SK-N-SH (cell line): Measurements from ENCODE around the gene LAMA4. TPM values are rescaled to one million over a fixed set of nuclear protein-coding genes. Genes with fewer than 3 reads are reported as not detected.
A peak's percentile ranks its signal among the peaks of the same experiment; 100 is the strongest.

Experiments
- CTCF ChIA-PET: fragments of 300-600, 350-600 bp; formaldehyde crosslinking; extraction: SDS; loops from one replicate; lab custom pipeline; 2021; lab: Yijun Ruan, JAX
- POLR2A ChIA-PET: fragments of 350-600 bp; sonication (Branson Sonifier 250); formaldehyde crosslinking; extraction: SDS; loops from one replicate; lab custom pipeline; 2020; ENCODE audit warnings: antibody characterized with exemption, inconsistent platforms; lab: Yijun Ruan, JAX
- DNase-seq: peaks from one replicate; pipeline ENCODE4 v3.0.0; 2012
- H2AFZ ChIP-seq: fragments of 200-600 bp; sonication (generic); 2 replicates; pipeline ENCODE4 v1.8.1; 2016; ENCODE audit warnings: antibody characterized with exemption, mild to moderate bottlenecking, low read depth
- H3F3A ChIP-seq: fragments of 200-600 bp; sonication (generic); replicated peaks from 2 replicates; pipeline ENCODE3; 2016; ENCODE audit warnings: antibody characterized with exemption, mild to moderate bottlenecking; ENCODE audit not compliant: insufficient read depth
- H3K27ac ChIP-seq, 2 experiments: fragments of 200-500 bp in 1 of 2; fragments of 200-600 bp in 1 of 2; sonication (Bioruptor generic) in 1 of 2; sonication (generic), shearing (Covaris generic) in 1 of 2; 2 replicates each; pipeline versions ENCODE4 v1.5.1 to v1.6.1; 2014 to 2016; ENCODE audit warnings: low read depth in 2 of 2, inconsistent platforms in 1 of 2, low read length in 1 of 2, mild to moderate bottlenecking in 1 of 2, mixed read lengths in 1 of 2
- H3K27me3 ChIP-seq: fragments of 200-600 bp; sonication (generic), shearing (Covaris generic); 2 replicates; pipeline ENCODE4 v1.6.1; 2016; ENCODE audit warnings: mixed run types; ENCODE audit not compliant: insufficient read depth
- H3K36me3 ChIP-seq, 2 experiments: fragments of 200-500 bp in 1 of 2; fragments of 200-600 bp in 1 of 2; sonication (Bioruptor generic) in 1 of 2; sonication (generic) in 1 of 2; replicated peaks in 1 of 2; 2 replicates each; pipeline versions ENCODE3 to v1.5.1; 2014 to 2016; ENCODE audit warnings: low read length in 1 of 2, mild to moderate bottlenecking in 1 of 2; ENCODE audit not compliant: insufficient read depth in 2 of 2, control insufficient read depth in 1 of 2
- H3K4me1 ChIP-seq, 2 experiments: fragments of 200-500 bp in 1 of 2; fragments of 200-600 bp in 1 of 2; sonication (Bioruptor generic) in 1 of 2; sonication (generic), shearing (Covaris generic) in 1 of 2; 2 replicates each; pipeline versions ENCODE4 v1.5.1 to v1.6.1; 2014 to 2016; ENCODE audit warnings: low read depth in 1 of 2, low read length in 1 of 2, mixed run types in 1 of 2; ENCODE audit not compliant: insufficient read depth in 2 of 2, control insufficient read depth in 1 of 2
- H3K4me2 ChIP-seq: fragments of 200-600 bp; sonication (generic), shearing (Covaris generic); 2 replicates; pipeline ENCODE4 v1.6.1; 2017; ENCODE audit warnings: mixed run types
- H3K4me3 ChIP-seq, 2 experiments: fragments of 200-500 bp in 1 of 2; fragments of 200-600 bp in 1 of 2; sonication (Bioruptor generic) in 1 of 2; sonication (generic), shearing (Covaris generic) in 1 of 2; 2 replicates each; pipeline versions ENCODE4 v1.5.1 to v1.8.1; 2014 to 2016; ENCODE audit warnings: low read depth in 2 of 2, inconsistent platforms in 1 of 2, low read length in 1 of 2, mild to moderate bottlenecking in 1 of 2, mixed read lengths in 1 of 2, moderate library complexity in 1 of 2
- H3K79me2 ChIP-seq: fragments of 200-600 bp; sonication (generic); 2 replicates; pipeline ENCODE4 v1.8.1; 2017; ENCODE audit warnings: mild to moderate bottlenecking; ENCODE audit not compliant: insufficient read depth
- H3K9ac ChIP-seq: fragments of 200-600 bp; sonication (generic); 2 replicates; pipeline ENCODE4 v1.6.1; 2017; ENCODE audit warnings: mixed run types
- H3K9me2 ChIP-seq: fragments of 200-600 bp; sonication (generic); 2 replicates; pipeline ENCODE4 v1.6.1; 2017; ENCODE audit warnings: mixed run types
- H3K9me3 ChIP-seq: fragments of 200-600 bp; sonication (generic); 2 replicates; pipeline ENCODE4 v1.6.1; 2017; ENCODE audit warnings: mixed run types, mild to moderate bottlenecking, moderate library complexity
- H4K20me1 ChIP-seq: fragments of 200-600 bp; sonication (generic); 2 replicates; pipeline ENCODE4 v1.6.1; 2017; ENCODE audit warnings: mild to moderate bottlenecking, mixed run types; ENCODE audit not compliant: insufficient read depth
- CHD2 ChIP-seq: fragments of 150-350 bp; IDR thresholded peaks from 2 replicates; pipeline ENCODE4 v1.6.1; 2018; ENCODE audit warnings: low read length; ENCODE audit not compliant: partially characterized antibody
- EZH2phosphoT487 ChIP-seq: fragments of 200-600 bp; sonication (generic); IDR thresholded peaks from 2 replicates; pipeline ENCODE4 v1.6.1; 2017; ENCODE audit warnings: low read depth, mixed run types, mild to moderate bottlenecking, antibody characterized with exemption, moderate library complexity, borderline replicate concordance
- FOSL2 ChIP-seq: IDR thresholded peaks from 2 replicates; pipeline ENCODE4 v1.4.0; 2012; ENCODE audit warnings: low read depth, mild to moderate bottlenecking, moderate library complexity, borderline replicate concordance
- FOXJ3 ChIP-seq: sonication (generic); formaldehyde crosslinking; IDR thresholded peaks from 2 replicates; pipeline ENCODE4 v1.5.1; 2020; ENCODE audit warnings: mild to moderate bottlenecking, missing genetic modification reagents
- FOXM1 ChIP-seq: IDR thresholded peaks from 2 replicates; pipeline ENCODE4 v1.4.0; 2012; ENCODE audit warnings: low read depth, mild to moderate bottlenecking
- GABPA ChIP-seq: IDR thresholded peaks from 2 replicates; pipeline ENCODE4 v1.4.0; 2012; ENCODE audit warnings: low read depth, mild to moderate bottlenecking
- JUND ChIP-seq: IDR thresholded peaks from 2 replicates; pipeline ENCODE4 v1.4.0; 2012
- MEF2A ChIP-seq: IDR thresholded peaks from 2 replicates; pipeline ENCODE4 v1.4.0; 2012; ENCODE audit warnings: low read depth, borderline replicate concordance
- NFIC ChIP-seq: IDR thresholded peaks from 2 replicates; pipeline ENCODE4 v1.4.0; 2012; ENCODE audit warnings: borderline replicate concordance
- POLR2AphosphoS5 ChIP-seq: IDR thresholded peaks from 2 replicates; pipeline ENCODE4 v1.6.1; 2012; ENCODE audit warnings: low read depth, low read length
- RFX5 ChIP-seq: IDR thresholded peaks from 2 replicates; pipeline ENCODE4 v1.6.1; 2012; ENCODE audit warnings: mild to moderate bottlenecking, improper control_type of control experiment, low read length
- RXRA ChIP-seq: IDR thresholded peaks from 2 replicates; pipeline ENCODE4 v1.4.0; 2012; ENCODE audit warnings: low read depth, mild to moderate bottlenecking, borderline replicate concordance
- SIN3A ChIP-seq: IDR thresholded peaks from 2 replicates; pipeline ENCODE4 v1.6.1; 2012; ENCODE audit warnings: low read depth, mild to moderate bottlenecking, low read length, moderate library complexity, borderline replicate concordance
- TCF12 ChIP-seq: IDR thresholded peaks from 2 replicates; pipeline ENCODE4 v1.4.0; 2012
- USF1 ChIP-seq: IDR thresholded peaks from 2 replicates; pipeline ENCODE4 v1.4.0; 2012; ENCODE audit warnings: low read depth, borderline replicate concordance
- ZBTB33 ChIP-seq: IDR thresholded peaks from 2 replicates; pipeline ENCODE4 v1.4.0; 2012; ENCODE audit warnings: low read depth, borderline replicate concordance
- whole genome bisulfite sequencing: methylation state at CpG from one replicate; pipeline ENCODE4 v1.1.6; 2017; ENCODE audit warnings: low lambda C conversion rate; 5-methylcytosine and 5-hydroxymethylcytosine counted together
- polyA plus RNA-seq, 3 experiments: library from polyadenylated mRNA; depleted of rRNA; stranded (reverse); fragments of >200 nt; gene quantifications; 2 replicates each; pipeline ENCODE4 v1.2.3, GENCODE V29; 2012
- TF ChIP-seq, protein P1 (sequence below): IDR thresholded peaks from 2 replicates; pipeline ENCODE4; 2012

LAMA4 gene
- polyA plus RNA-seq, 1 of the 3 experiments (the other 2 are of a cell fraction) = 9.4 TPM

GRCh38 chr6:112160745-112161144, 93.6 kb downstream of the LAMA4 start:
- CTCF ChIA-PET = interaction anchor here (0.9 to 2.8 kb wide), 3 partner anchors 73 to 118 kb away, joined by 3 to 7 read pairs (median 3); partner anchors contain the start of genes FAM229B and TUBE1
- Histone ChIP-seq H3K79me2 (no peaks in the 10 kb centered on the region), H3K4me1 (peaks cover 0 to 4% of the 10 kb centered on the region in 2 experiments; a peak in 1 of 4 replicates), H3K9me2 (no peaks in the 10 kb centered on the region), H3K36me3 (peaks cover 0 to 7% of the 10 kb centered on the region in 2 experiments), H3K9ac (no peak overlapping the region), H3K4me3 (no peak overlapping the region), H2AFZ (no peak overlapping the region), H3K27me3 (no peaks in the 10 kb centered on the region), H4K20me1 (no peaks in the 10 kb centered on the region), H3K27ac (no peak overlapping the region), H3K9me3 (no peaks in the 10 kb centered on the region), H3K4me2 (no peak overlapping the region), H3F3A (no peaks in the 10 kb centered on the region)
- POLR2A ChIA-PET = no interaction called here
- TF ChIP-seq JUND = no peak
- no peak for TF ChIP-seq POLR2AphosphoS5
- TF ChIP-seq MEF2A = no peak
- WGBS = 93% methylated on average over 1 of the region's 1 CpG
- no peak for DNase-seq

DNA sequence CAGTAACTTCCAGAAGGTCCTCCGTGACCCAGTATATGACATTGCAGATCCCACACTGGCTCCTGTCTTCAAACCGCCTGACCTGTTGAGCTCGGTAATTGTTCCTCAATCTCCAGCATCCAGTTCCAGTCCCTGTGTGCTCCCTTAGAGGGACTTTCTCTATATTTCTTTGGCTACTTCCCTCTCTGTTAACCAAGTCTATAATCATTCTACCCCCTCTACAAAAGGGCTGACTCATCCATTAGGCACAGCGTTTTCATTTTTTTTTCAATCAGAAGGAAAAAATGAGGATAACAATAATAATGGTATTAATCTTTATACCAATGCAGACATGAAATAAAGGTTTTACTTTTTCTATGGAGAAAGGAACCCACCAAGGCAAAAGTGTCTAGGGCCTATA, 97.7 kb downstream of the LAMA4 start:
- no peak overlapping the region for H3K4me3 ChIP-seq
- no peak overlapping the region for H3K9ac ChIP-seq
- peak overlapping the region; percentile 32; the same call in 1 of the 2 replicates for H2AFZ ChIP-seq
- H4K20me1 ChIP-seq = no peaks in the 10 kb centered on the region
- 80% methylated on average over 4 of the region's 4 CpGs for WGBS
- H3K36me3 ChIP-seq = peaks cover 0 to 10% of the 10 kb centered on the region in 2 experiments
- ChIA-PET CTCF (no interaction called here), POLR2A (no interaction called here)
- H3F3A ChIP-seq = no peaks in the 10 kb centered on the region
- peaks cover 3 to 4% of the 10 kb centered on the region in 2 experiments; a peak in 2 of 4 replicates for H3K4me1 ChIP-seq
- H3K27me3 ChIP-seq = no peaks in the 10 kb centered on the region
- no peak overlapping the region for H3K4me2 ChIP-seq
- no peak for TF ChIP-seq EZH2phosphoT487
- no peak for TF ChIP-seq GABPA
- no peak for TF ChIP-seq RFX5
- TF ChIP-seq ZBTB33 = no peak
- no peak for TF ChIP-seq FOXM1
- no peak for TF ChIP-seq SIN3A
- TF ChIP-seq CHD2 = no peak
- TF ChIP-seq USF1 = no peak
- TF ChIP-seq FOSL2 = no peak; the same call in 1 of the 2 replicates
- no peak for TF ChIP-seq RXRA
- TF ChIP-seq, protein P1, sequence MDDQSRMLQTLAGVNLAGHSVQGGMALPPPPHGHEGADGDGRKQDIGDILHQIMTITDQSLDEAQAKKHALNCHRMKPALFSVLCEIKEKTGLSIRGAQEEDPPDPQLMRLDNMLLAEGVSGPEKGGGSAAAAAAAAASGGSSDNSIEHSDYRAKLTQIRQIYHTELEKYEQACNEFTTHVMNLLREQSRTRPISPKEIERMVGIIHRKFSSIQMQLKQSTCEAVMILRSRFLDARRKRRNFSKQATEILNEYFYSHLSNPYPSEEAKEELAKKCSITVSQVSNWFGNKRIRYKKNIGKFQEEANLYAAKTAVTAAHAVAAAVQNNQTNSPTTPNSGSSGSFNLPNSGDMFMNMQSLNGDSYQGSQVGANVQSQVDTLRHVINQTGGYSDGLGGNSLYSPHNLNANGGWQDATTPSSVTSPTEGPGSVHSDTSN = no peak
- TF ChIP-seq TCF12 = no peak
- no peak for TF ChIP-seq NFIC
- TF ChIP-seq FOXJ3 (CRISPR knock-in tag) = no peak
- no peaks in the 10 kb centered on the region for H3K79me2 ChIP-seq
- H3K9me2 ChIP-seq = no peaks in the 10 kb centered on the region
- H3K9me3 ChIP-seq = no peaks in the 10 kb centered on the region
- no peak overlapping the region for H3K27ac ChIP-seq
- DNase-seq = no peak
